ENCODE measurements around the gene AEBP1. TPM values are rescaled to one million over a fixed set of nuclear protein-coding genes. Genes with fewer than 3 reads are reported as not detected.

Gene AEBP1
- total RNA-seq, 4 donors from 2014 or later, result 20.1 to 127 (median 58.0) TPM

- TF ChIP-seq POLR2A (IDR thresholded peaks at IDR 0.05) (no peak), CTCF (IDR thresholded peaks at IDR 0.05) (no peak)
- Histone ChIP-seq H3K4me1 (peaks cover 7 to 34% (median 11%) of the 10 kb centered on the region in 4 donors), H3K36me3 (peaks cover 0 to 42% (median 0%) of the 10 kb centered on the region in 3 donors), H3K4me3 (no peak overlapping the region), H3K27me3 (no peaks in the 10 kb centered on the region), H3K27ac (peak overlapping the region in 2 of 4 donors; percentile 40 to 87), H3K9me3 (no peaks in the 10 kb centered on the region)
- DNase-seq, result peak in 1 of 3 donors; percentile 28
Measured at GRCh38 chr7:44071726-44072363, 32.3 kb upstream of the AEBP1 start.

GRCh38 chr7:44072364-44073231 is 31.5 kb upstream of the AEBP1 start:
- TF ChIP-seq CTCF (IDR thresholded peaks at IDR 0.05) (peak; percentile 23 to 52 (median 48)), POLR2A (IDR thresholded peaks at IDR 0.05) (no peak)

GRCh38 chr7:44073664-44074348 is 30.3 kb upstream of the AEBP1 start:
- Histone ChIP-seq H3K27me3 (no peaks in the 10 kb centered on the region), H3K36me3 (peaks cover 0 to 62% (median 0%) of the 10 kb centered on the region in 3 donors), H3K27ac (peak overlapping the region; percentile 72 to 87 (median 83)), H3K9me3 (no peaks in the 10 kb centered on the region), H3K4me1 (peaks cover 7 to 34% (median 11%) of the 10 kb centered on the region in 4 donors), H3K4me3 (peak overlapping the region in 1 of 4 donors; percentile 6)
- DNase-seq, result peak; percentile 89 to 93 (median 90)
- TF ChIP-seq CTCF (IDR thresholded peaks at IDR 0.05) (peak in 3 of 6 experiments; percentile 24 to 42 (median 27)), POLR2A (IDR thresholded peaks at IDR 0.05) (peak; percentile 10 to 24)

More at GRCh38 chr7:44072364-44073231, 31.5 kb upstream of the AEBP1 start:
- no peaks in the 10 kb centered on the region for H3K9me3 ChIP-seq
- peaks cover 0 to 50% (median 0%) of the 10 kb centered on the region in 3 donors for H3K36me3 ChIP-seq
- peak overlapping the region; percentile 72 to 87 (median 83) for H3K27ac ChIP-seq
- no peaks in the 10 kb centered on the region for H3K27me3 ChIP-seq
- H3K4me3 ChIP-seq, result no peak overlapping the region
- peaks cover 7 to 34% (median 11%) of the 10 kb centered on the region in 4 donors for H3K4me1 ChIP-seq
- DNase-seq, result peak; percentile 70 to 86 (median 74)

- no peak overlapping the region for H3K4me3 ChIP-seq
- H3K27ac ChIP-seq, result peak overlapping the region; percentile 72 to 87 (median 83)
- peaks cover 0 to 67% (median 0%) of the 10 kb centered on the region in 3 donors for H3K36me3 ChIP-seq
- DNase-seq, result no peak
- TF ChIP-seq CTCF (IDR thresholded peaks at IDR 0.05), result no peak
- no peaks in the 10 kb centered on the region for H3K9me3 ChIP-seq
- no peaks in the 10 kb centered on the region for H3K27me3 ChIP-seq
- H3K4me1 ChIP-seq, result peaks cover 7 to 34% (median 11%) of the 10 kb centered on the region in 4 donors
Measured at GRCh38 chr7:44074349-44074695, 29.8 kb upstream of the AEBP1 start.

GRCh38 chr7:44075296-44076075 is 28.7 kb upstream of the AEBP1 start:
- peak overlapping the region in 3 of 4 donors; percentile 46 to 76 (median 46) for H3K27ac ChIP-seq
- H3K4me3 ChIP-seq, result no peak overlapping the region
- H3K4me1 ChIP-seq, result peaks cover 7 to 43% (median 13%) of the 10 kb centered on the region in 4 donors
- peaks cover 0 to 79% (median 0%) of the 10 kb centered on the region in 3 donors for H3K36me3 ChIP-seq
- H3K27me3 ChIP-seq, result no peaks in the 10 kb centered on the region
- no peaks in the 10 kb centered on the region for H3K9me3 ChIP-seq
- no peak for TF ChIP-seq CTCF (IDR thresholded peaks at IDR 0.05)
- no peak for TF ChIP-seq POLR2A (IDR thresholded peaks at IDR 0.05)
- DNase-seq, result no peak
